KMS-11 (cell line): Measurements from ENCODE around the gene ANKRD62.

ENCODE experiments used
- H2AFZ ChIP-seq: fragments of 200-600 bp; sonication (generic); 2 replicates; pipeline ENCODE4 v1.6.1; 2016; ENCODE audit warnings: antibody characterized with exemption, mixed run types, low read depth
- H3K27ac ChIP-seq: fragments of 200-600 bp; sonication (generic); 2 replicates; pipeline ENCODE4 v1.6.1; 2016; ENCODE audit warnings: mild to moderate bottlenecking, mixed run types
- H3K27me3 ChIP-seq: fragments of 200-600 bp; sonication (generic); 2 replicates; pipeline ENCODE4 v1.6.1; 2017; ENCODE audit warnings: mild to moderate bottlenecking, low read depth, mixed run types, moderate library complexity; ENCODE audit not compliant: insufficient read depth
- H3K36me3 ChIP-seq: fragments of 200-600 bp; sonication (generic); 2 replicates; pipeline ENCODE4 v1.6.1; 2017; ENCODE audit warnings: mild to moderate bottlenecking, mixed run types; ENCODE audit not compliant: insufficient read depth
- H3K4me1 ChIP-seq: fragments of 200-600 bp; sonication (generic); 2 replicates; pipeline ENCODE4 v1.6.1; 2016; ENCODE audit warnings: mild to moderate bottlenecking, low read depth, mixed run types; ENCODE audit not compliant: poor library complexity, severe bottlenecking
- H3K4me2 ChIP-seq: fragments of 200-600 bp; sonication (generic); 2 replicates; pipeline ENCODE4 v1.7.0; 2016; ENCODE audit warnings: mild to moderate bottlenecking, mixed run types
- H3K4me3 ChIP-seq: fragments of 200-600 bp; sonication (generic); IDR thresholded peaks from 2 replicates; pipeline ENCODE4 v1.6.1; 2017; ENCODE audit warnings: low read depth, low read length, mixed read lengths; ENCODE audit not compliant: insufficient read depth
- H3K79me2 ChIP-seq: fragments of 200-600 bp; sonication (generic); 2 replicates; pipeline ENCODE4 v1.6.1; 2016; ENCODE audit warnings: low read depth, mixed run types; ENCODE audit not compliant: insufficient read depth
- H3K9ac ChIP-seq: fragments of 200-600 bp; sonication (generic); 2 replicates; pipeline ENCODE4 v1.6.1; 2016; ENCODE audit warnings: mild to moderate bottlenecking, mixed run types
- H4K20me1 ChIP-seq: fragments of 200-600 bp; sonication (generic); 2 replicates; pipeline ENCODE4 v1.6.1; 2016; ENCODE audit warnings: mild to moderate bottlenecking, mixed run types; ENCODE audit not compliant: insufficient read depth
- TF ChIP-seq, protein P1 (sequence below): fragments of 200-600 bp; sonication (generic); conservative IDR thresholded peaks from 2 replicates; pipeline ENCODE4 v1.6.1; 2017; ENCODE audit warnings: low read depth, mild to moderate bottlenecking, antibody characterized with exemption, low read length, moderate library complexity, mixed read lengths

ANKRD62 gene

DNA sequence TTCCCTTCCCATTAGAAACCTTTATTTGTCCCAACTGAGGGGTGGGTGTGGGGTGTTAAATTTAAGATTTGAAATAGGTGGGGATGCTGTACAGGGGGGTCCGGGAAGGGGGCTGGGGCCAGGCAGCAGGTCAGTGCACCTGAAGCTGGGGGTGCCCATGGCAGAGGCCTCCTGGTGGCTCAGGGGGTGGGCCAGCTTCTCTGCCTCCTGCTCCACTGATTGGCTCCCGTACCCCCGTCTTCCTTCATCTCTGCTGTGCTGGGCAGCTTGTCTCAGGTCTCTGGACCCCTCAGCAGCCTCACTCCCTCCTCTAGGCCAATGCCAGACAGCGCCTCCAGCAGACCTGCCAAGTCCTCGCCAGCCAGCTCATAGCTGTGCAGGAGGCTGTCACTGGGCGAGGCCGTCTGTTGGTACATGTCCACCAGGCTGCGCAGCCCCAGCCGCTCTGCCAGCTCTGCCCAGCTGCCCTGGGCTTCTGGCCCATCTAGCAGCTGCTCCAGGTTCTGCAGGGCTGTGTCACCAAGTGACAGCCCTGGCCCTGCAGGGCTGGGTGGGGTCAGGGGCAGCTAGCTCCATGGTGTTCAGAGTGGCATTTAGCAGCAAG, 2.0 kb upstream of the ANKRD62 start:
- TF ChIP-seq, protein P1, sequence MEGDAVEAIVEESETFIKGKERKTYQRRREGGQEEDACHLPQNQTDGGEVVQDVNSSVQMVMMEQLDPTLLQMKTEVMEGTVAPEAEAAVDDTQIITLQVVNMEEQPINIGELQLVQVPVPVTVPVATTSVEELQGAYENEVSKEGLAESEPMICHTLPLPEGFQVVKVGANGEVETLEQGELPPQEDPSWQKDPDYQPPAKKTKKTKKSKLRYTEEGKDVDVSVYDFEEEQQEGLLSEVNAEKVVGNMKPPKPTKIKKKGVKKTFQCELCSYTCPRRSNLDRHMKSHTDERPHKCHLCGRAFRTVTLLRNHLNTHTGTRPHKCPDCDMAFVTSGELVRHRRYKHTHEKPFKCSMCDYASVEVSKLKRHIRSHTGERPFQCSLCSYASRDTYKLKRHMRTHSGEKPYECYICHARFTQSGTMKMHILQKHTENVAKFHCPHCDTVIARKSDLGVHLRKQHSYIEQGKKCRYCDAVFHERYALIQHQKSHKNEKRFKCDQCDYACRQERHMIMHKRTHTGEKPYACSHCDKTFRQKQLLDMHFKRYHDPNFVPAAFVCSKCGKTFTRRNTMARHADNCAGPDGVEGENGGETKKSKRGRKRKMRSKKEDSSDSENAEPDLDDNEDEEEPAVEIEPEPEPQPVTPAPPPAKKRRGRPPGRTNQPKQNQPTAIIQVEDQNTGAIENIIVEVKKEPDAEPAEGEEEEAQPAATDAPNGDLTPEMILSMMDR, result no peak
- Histone ChIP-seq H3K27ac (no peak overlapping the region), H3K79me2 (no peaks in the 10 kb centered on the region), H2AFZ (no peak overlapping the region), H3K4me2 (no peak overlapping the region), H3K27me3 (no peaks in the 10 kb centered on the region), H3K4me1 (no peaks in the 10 kb centered on the region), H3K36me3 (no peaks in the 10 kb centered on the region), H3K4me3 (no peak overlapping the region), H3K9ac (no peak overlapping the region), H4K20me1 (no peaks in the 10 kb centered on the region)

DNA sequence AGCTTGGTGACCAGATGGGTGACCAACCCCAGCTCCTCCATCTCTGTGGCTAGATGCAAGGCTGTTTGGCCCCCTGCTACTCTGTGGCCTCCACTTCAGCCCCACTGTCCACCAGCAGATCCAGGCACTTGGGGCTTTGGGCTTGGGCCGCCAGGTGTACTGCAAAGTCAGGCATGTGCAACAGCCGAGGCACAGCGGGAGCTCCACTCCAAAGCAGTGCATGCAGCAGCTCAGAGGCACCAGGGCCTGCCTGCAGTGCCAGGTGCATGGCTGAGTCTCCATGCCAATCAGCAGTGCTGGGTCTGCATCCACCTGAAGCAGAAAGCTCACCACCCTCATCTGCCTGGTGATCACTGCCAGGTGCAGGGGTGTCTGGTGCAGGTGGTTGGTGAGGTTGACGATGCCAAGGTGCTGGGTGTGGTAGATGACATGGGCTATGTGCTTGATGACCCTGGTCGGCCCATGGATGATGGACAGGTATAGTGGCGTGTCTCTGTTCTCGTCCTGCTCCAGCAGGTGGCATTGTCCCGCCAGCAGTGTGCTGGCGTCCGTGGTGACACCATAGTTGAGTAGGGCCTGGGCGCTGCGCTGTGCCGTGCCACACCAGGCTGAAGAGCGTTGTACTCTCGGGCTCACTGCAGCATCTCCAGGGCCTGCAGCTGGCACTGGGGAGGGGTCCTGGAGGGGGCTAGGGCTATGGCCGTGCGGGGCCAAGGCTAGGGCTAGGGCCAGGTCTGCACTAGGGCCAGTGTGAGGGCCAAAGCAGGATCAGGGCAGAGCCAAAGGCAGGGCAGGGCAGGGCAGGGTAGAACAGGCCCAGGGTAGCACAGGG, 1.0 kb upstream of the ANKRD62 start:
- no peak overlapping the region for H3K4me3 ChIP-seq
- TF ChIP-seq, protein P1, result peak; percentile 73
- no peaks in the 10 kb centered on the region for H3K36me3 ChIP-seq
- H4K20me1 ChIP-seq, result no peaks in the 10 kb centered on the region
- peak overlapping the region; percentile 63; the same call in 1 of the 2 replicates for H2AFZ ChIP-seq
- no peak overlapping the region for H3K27ac ChIP-seq
- no peaks in the 10 kb centered on the region for H3K4me1 ChIP-seq
- no peaks in the 10 kb centered on the region for H3K79me2 ChIP-seq
- peak overlapping the region; percentile 18; the same call in 1 of the 2 replicates for H3K4me2 ChIP-seq
- H3K27me3 ChIP-seq, result no peaks in the 10 kb centered on the region
- no peak overlapping the region for H3K9ac ChIP-seq

DNA sequence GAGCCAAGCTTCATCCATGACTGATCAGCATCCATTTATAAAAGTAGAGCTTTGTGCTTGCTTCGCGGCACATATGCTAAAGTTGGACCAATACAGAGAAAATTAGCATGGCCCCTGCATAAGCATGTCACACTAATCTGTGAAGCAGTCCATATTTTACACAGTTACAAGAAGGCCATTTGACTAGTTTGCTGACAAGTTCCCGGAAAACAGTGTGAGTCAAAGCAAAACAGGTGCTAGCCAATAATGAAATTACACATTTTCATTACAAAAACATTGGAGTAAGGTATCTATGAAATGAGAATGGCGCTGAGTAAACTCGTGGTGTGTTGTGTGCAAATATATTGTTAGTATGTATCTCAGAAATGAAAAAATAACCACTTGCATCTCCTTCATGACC, 4.7 kb downstream of the ANKRD62 start:
- H4K20me1 ChIP-seq, result no peaks in the 10 kb centered on the region
- H3K27ac ChIP-seq, result no peak overlapping the region
- H3K4me1 ChIP-seq, result no peaks in the 10 kb centered on the region
- TF ChIP-seq, protein P1, result no peak
- H2AFZ ChIP-seq, result no peak overlapping the region
- no peaks in the 10 kb centered on the region for H3K36me3 ChIP-seq
- H3K9ac ChIP-seq, result no peak overlapping the region
- no peaks in the 10 kb centered on the region for H3K27me3 ChIP-seq
- no peak overlapping the region for H3K4me3 ChIP-seq
- no peaks in the 10 kb centered on the region for H3K79me2 ChIP-seq
- H3K4me2 ChIP-seq, result no peak overlapping the region

DNA sequence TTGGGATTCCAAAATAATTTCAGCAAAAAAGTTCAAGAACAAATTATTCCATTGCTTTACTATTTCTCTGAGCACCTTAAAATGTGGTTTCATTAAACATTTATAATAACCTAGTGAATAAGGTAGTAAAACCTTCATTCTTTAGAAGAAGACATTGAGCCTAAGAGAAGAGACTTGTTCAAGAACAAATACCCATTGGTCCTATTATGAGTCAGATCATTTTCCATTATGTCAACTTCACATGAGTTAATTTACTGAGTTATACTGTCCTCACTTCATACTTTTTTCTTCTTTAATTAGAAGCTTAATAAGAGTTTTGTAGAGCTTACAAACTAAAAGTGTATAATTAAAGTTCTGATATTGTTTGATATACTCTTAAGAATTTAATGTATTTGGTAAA, 5.5 kb downstream of the ANKRD62 start:
- Histone ChIP-seq H3K4me2 (no peak overlapping the region), H3K4me1 (no peaks in the 10 kb centered on the region), H3K36me3 (no peaks in the 10 kb centered on the region), H2AFZ (no peak overlapping the region), H3K79me2 (no peaks in the 10 kb centered on the region), H4K20me1 (no peaks in the 10 kb centered on the region), H3K9ac (no peak overlapping the region), H3K4me3 (no peak overlapping the region), H3K27ac (no peak overlapping the region), H3K27me3 (no peaks in the 10 kb centered on the region)
- TF ChIP-seq, protein P1, result no peak
